Measurements from ENCODE around the gene RRBP1.

RRBP1 gene

DNA sequence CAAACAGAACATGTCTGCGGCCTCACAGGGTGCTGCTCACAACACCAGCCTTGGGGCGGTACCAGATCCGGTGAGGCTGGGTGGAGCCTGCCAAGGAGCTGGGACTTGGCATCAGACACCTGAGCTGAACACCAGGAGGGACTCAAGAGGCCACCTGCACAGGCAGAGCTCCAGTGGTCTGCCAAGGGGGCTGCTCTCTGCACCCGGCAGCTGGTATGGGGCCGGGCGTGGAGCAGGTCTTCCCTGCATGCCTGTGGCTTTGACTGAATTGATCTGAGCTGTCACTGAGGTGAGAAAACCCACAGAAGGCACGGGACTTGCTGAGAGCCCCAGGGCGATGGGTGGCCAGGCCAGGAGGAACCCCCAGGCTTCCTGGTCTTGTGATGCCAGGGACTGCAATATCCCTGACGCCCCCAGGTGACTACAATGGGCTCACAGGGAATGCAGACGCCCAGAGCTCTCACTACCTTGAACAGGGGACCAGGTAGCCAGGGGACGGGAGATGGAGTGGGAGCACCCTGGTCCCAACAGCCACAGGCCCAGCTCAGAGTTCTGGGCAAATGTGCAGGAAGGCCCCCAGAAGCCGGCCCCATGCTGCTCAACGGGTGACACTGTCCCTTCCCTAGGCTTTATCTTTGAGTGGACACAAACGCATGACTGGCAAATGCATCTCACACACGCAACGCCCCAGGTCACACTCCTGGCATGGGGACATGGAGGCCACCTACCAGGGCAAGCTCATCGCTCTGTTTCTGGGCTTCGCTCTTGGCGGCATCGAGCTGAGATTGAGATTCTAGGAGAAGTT is 64.0 kb downstream of the RRBP1 start:
- peak overlapping the region; percentile 38; the same call in 1 of the 2 replicates for H3K4me2 ChIP-seq (ENCODE audit: low read length)
- no peaks in the 10 kb centered on the region for H3K36me3 ChIP-seq (replicated peaks; ENCODE audit: low read depth, low read length)
- no peaks in the 10 kb centered on the region for H3K27me3 ChIP-seq (ENCODE audit: low read depth, low read length)
- no peak overlapping the region for H3K4me3 ChIP-seq (ENCODE audit: low read length)
- H2AFZ ChIP-seq (ENCODE audit: low read depth, low read length): no peak overlapping the region
- H3K9ac ChIP-seq (ENCODE audit: low read length): no peak overlapping the region
- no peak overlapping the region for H3K27ac ChIP-seq (ENCODE audit: low read length)
- H3K4me1 ChIP-seq (ENCODE audit: low read length): peaks cover 10% of the 10 kb centered on the region
- H3K79me2 ChIP-seq (ENCODE audit: low read length): no peaks in the 10 kb centered on the region
- TF ChIP-seq EZH2phosphoT487 (IDR thresholded peaks at IDR 0.05; ENCODE audit: low read depth): no peak
- TF ChIP-seq, protein P1, sequence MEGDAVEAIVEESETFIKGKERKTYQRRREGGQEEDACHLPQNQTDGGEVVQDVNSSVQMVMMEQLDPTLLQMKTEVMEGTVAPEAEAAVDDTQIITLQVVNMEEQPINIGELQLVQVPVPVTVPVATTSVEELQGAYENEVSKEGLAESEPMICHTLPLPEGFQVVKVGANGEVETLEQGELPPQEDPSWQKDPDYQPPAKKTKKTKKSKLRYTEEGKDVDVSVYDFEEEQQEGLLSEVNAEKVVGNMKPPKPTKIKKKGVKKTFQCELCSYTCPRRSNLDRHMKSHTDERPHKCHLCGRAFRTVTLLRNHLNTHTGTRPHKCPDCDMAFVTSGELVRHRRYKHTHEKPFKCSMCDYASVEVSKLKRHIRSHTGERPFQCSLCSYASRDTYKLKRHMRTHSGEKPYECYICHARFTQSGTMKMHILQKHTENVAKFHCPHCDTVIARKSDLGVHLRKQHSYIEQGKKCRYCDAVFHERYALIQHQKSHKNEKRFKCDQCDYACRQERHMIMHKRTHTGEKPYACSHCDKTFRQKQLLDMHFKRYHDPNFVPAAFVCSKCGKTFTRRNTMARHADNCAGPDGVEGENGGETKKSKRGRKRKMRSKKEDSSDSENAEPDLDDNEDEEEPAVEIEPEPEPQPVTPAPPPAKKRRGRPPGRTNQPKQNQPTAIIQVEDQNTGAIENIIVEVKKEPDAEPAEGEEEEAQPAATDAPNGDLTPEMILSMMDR (IDR thresholded peaks at IDR 0.05; ENCODE audit: low read depth, low read length): 0 out of 2 replicates have a peak, but pooled peaks have one; percentile 4
- no peaks in the 10 kb centered on the region for H3K9me3 ChIP-seq (ENCODE audit: insufficient read depth, low read length)
- H4K20me1 ChIP-seq (ENCODE audit: insufficient read depth, low read length): peaks cover 20% of the 10 kb centered on the region

GRCh38 chr20:17617212-17617867 is 64.7 kb downstream of the RRBP1 start:
- Histone ChIP-seq H3K27ac (ENCODE audit: low read length) (no peak overlapping the region), H3K36me3 (replicated peaks; ENCODE audit: low read depth, low read length) (no peaks in the 10 kb centered on the region), H3K9ac (ENCODE audit: low read length) (no peak overlapping the region), H3K79me2 (ENCODE audit: low read length) (no peaks in the 10 kb centered on the region), H3K4me3 (ENCODE audit: low read length) (no peak overlapping the region), H3K4me2 (ENCODE audit: low read length) (peak overlapping the region; percentile 38; the same call in 1 of the 2 replicates), H4K20me1 (ENCODE audit: insufficient read depth, low read length) (peaks cover 15% of the 10 kb centered on the region; the same call in 1 of the 2 replicates), H2AFZ (ENCODE audit: low read depth, low read length) (no peak overlapping the region), H3K4me1 (ENCODE audit: low read length) (peaks cover 10% of the 10 kb centered on the region), H3K27me3 (ENCODE audit: low read depth, low read length) (no peaks in the 10 kb centered on the region), H3K9me3 (ENCODE audit: insufficient read depth, low read length) (no peaks in the 10 kb centered on the region)
- TF ChIP-seq EZH2phosphoT487 (IDR thresholded peaks at IDR 0.05; ENCODE audit: low read depth): no peak
- TF ChIP-seq, protein P1 (IDR thresholded peaks at IDR 0.05; ENCODE audit: low read depth, low read length): peak; percentile 93

DNA sequence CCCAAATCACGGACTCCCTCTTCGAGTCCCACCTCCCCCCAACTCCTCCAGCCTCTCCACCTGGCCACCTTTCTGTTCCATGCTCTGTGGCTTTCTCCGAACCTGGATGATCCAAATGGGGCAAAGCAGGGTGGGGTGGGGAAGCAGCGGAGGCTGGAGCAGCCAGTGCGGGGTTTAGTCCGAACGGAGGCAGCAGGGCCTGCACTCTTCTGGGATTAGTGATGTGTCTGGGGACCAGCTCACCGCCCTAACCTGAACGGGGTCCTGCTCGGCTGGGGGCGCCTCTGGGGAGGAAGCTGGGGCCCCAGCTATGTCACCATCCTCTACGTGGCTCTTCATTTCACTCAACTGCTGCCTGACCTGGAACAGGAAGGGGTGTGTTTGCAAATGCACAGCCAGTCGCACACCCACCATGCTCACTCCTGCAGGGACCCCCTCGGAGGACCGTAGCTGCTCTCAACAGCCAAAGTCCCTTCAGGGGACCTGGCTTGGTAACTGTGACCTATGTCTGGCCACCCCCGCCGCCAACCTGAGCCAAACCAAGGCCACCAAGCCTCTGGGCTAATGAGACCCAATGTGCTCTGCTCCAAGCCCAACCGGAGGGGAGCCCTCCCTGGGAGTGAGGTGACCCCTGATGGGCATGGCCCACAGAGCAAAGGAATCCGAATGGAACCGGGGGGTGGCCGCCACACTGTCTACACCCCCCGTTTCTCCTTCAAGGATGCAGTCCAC is 65.4 kb downstream of the RRBP1 start:
- Histone ChIP-seq H3K4me1 (ENCODE audit: low read length) (peaks cover 10% of the 10 kb centered on the region), H4K20me1 (ENCODE audit: insufficient read depth, low read length) (peaks cover 15% of the 10 kb centered on the region; the same call in 1 of the 2 replicates), H3K27me3 (ENCODE audit: low read depth, low read length) (no peaks in the 10 kb centered on the region), H3K9me3 (ENCODE audit: insufficient read depth, low read length) (no peaks in the 10 kb centered on the region), H3K9ac (ENCODE audit: low read length) (no peak overlapping the region), H3K79me2 (ENCODE audit: low read length) (no peaks in the 10 kb centered on the region), H3K4me2 (ENCODE audit: low read length) (no peak overlapping the region), H3K4me3 (ENCODE audit: low read length) (no peak overlapping the region), H3K27ac (ENCODE audit: low read length) (no peak overlapping the region), H2AFZ (ENCODE audit: low read depth, low read length) (no peak overlapping the region), H3K36me3 (replicated peaks; ENCODE audit: low read depth, low read length) (no peaks in the 10 kb centered on the region)
- no peak for TF ChIP-seq EZH2phosphoT487 (IDR thresholded peaks at IDR 0.05; ENCODE audit: low read depth)
- TF ChIP-seq, protein P1 (IDR thresholded peaks at IDR 0.05; ENCODE audit: low read depth, low read length): no peak

Data from OCI-LY3 (cell line).